HepG2 (cell line): ENCODE results near the gene ATP2A2. TPM values are rescaled to one million over a fixed set of nuclear protein-coding genes. Genes with fewer than 3 reads are reported as not detected.

Experiments used
- ATAC-seq: fragments of 200-7000 bp; cut with Tn5 transposase; 3 replicates; pipeline ENCODE4 v1.9.1; 2020; ENCODE audit warnings: mild to moderate bottlenecking, moderate library complexity
- BruUV-seq: library from RNA; stranded (reverse); fragments of 400-500 nt; replicated peaks from 2 replicates; lab custom pipeline; 2021; lab: Mats Ljungman, UMichigan
- CTCF ChIA-PET: fragments of 300-600 bp; formaldehyde crosslinking; extraction: SDS; loops from one replicate; lab custom pipeline; 2021; ENCODE audit warnings: low total read pairs, inconsistent platforms, low intra/inter-chr PET ratio; lab: Yijun Ruan, JAX
- POLR2A ChIA-PET: fragments of 350-600 bp; sonication (Branson Sonifier 250); formaldehyde crosslinking; loops from one replicate; lab custom pipeline; 2020; ENCODE audit warnings: antibody characterized with exemption, inconsistent platforms; lab: Yijun Ruan, JAX
- DNase-seq: peaks from one replicate; pipeline ENCODE4 v3.0.0-alpha.2; 2015; ENCODE audit warnings: low spot score
- FAIRE-seq: peaks from 3 replicates; lab custom pipeline; 2011; peaks lifted over from hg19 to GRCh38; lab: Jason Lieb, UNC
- H2AFZ ChIP-seq: one replicate; pipeline ENCODE4 v1.6.1; 2011; ENCODE audit warnings: low read length, inconsistent platforms
- H3K27ac ChIP-seq: fragments of 300-600 bp; 3 replicates; pipeline ENCODE4 v1.8.0; 2011; ENCODE audit warnings: mixed run types, mild to moderate bottlenecking, mixed read lengths, low read length, inconsistent platforms; ENCODE audit not compliant: insufficient read depth; ENCODE audit errors: extremely low read length
- H3K27me3 ChIP-seq, 2 experiments: fragments of 200-600 bp in 1 of 2; 2 replicates in 1 of 2; 3 replicates in 1 of 2; pipeline versions ENCODE4 v1.6.0 to v1.8.0; 2011; ENCODE audit warnings: low read length in 2 of 2, mild to moderate bottlenecking in 2 of 2, moderate library complexity in 2 of 2, inconsistent platforms in 1 of 2; ENCODE audit not compliant: insufficient read depth in 2 of 2, control insufficient read depth in 1 of 2
- H3K36me3 ChIP-seq, 2 experiments: fragments of 200-600 bp in 1 of 2; replicated peaks in 1 of 2; 2 replicates in 1 of 2; 3 replicates in 1 of 2; pipeline versions ENCODE4 v1.5.1 to v1.8.0; 2011; ENCODE audit warnings: low read length in 2 of 2, inconsistent platforms in 1 of 2; ENCODE audit not compliant: insufficient read depth in 2 of 2, control insufficient read depth in 1 of 2
- H3K4me1 ChIP-seq: 2 replicates; pipeline ENCODE4 v1.5.1; 2012; ENCODE audit warnings: low read length, inconsistent platforms; ENCODE audit not compliant: insufficient read depth
- H3K4me2 ChIP-seq: 2 replicates; pipeline ENCODE4 v1.6.0; 2011; ENCODE audit warnings: low read depth, low read length, inconsistent platforms
- H3K4me3 ChIP-seq, 3 experiments: fragments of 200-600 bp in 1 of 3; sonication (generic), shearing (Covaris generic) in 1 of 3; replicated peaks in 1 of 3; 2 replicates each; pipeline ENCODE4 v1.5.1; 2011 to 2016; ENCODE audit warnings: low read length in 3 of 3, inconsistent platforms in 2 of 3, low read depth in 2 of 3, mild to moderate bottlenecking in 2 of 3, control low read depth in 1 of 3, mixed read lengths in 1 of 3; ENCODE audit not compliant: insufficient read depth in 1 of 3
- H3K79me2 ChIP-seq: one replicate; pipeline ENCODE4 v1.6.1; 2011; ENCODE audit warnings: low read length, inconsistent platforms; ENCODE audit not compliant: insufficient read depth
- H3K9ac ChIP-seq: 2 replicates; pipeline ENCODE4 v1.6.0; 2011; ENCODE audit warnings: mild to moderate bottlenecking, low read depth, low read length, inconsistent platforms; ENCODE audit not compliant: insufficient read depth
- H3K9me3 ChIP-seq: 2 replicates; pipeline ENCODE4 v1.5.1; 2012; ENCODE audit warnings: mild to moderate bottlenecking, low read length
- H4K20me1 ChIP-seq: 2 replicates; pipeline ENCODE4 v1.6.0; 2011; ENCODE audit warnings: inconsistent platforms, mild to moderate bottlenecking, low read length, moderate library complexity; ENCODE audit not compliant: insufficient read depth
- EEA1 ChIP-seq: sonication (generic); formaldehyde crosslinking; IDR thresholded peaks from 2 replicates; pipeline ENCODE4 v1.5.1; 2020; ENCODE audit warnings: mild to moderate bottlenecking, missing genetic modification reagents, borderline replicate concordance
- FOXP1 ChIP-seq, 2 experiments: fragments of 450-650 bp in 1 of 2; IDR thresholded peaks; 2 replicates each; pipeline ENCODE4 v1.6.1; 2017 to 2018; ENCODE audit warnings: antibody characterized with exemption in 1 of 2
- HOXA3 ChIP-seq: sonication (generic); formaldehyde crosslinking; IDR thresholded peaks from 2 replicates; pipeline ENCODE4 v1.5.0; 2020; ENCODE audit warnings: missing genetic modification reagents
- NFE2L2 ChIP-seq: fragments of 150-350 bp; IDR thresholded peaks from 2 replicates; pipeline ENCODE4 v1.6.1; 2014; ENCODE audit warnings: low read length
- PLSCR1 ChIP-seq: sonication (generic); formaldehyde crosslinking; IDR thresholded peaks from 2 replicates; pipeline ENCODE4 v1.5.0; 2020; ENCODE audit warnings: missing genetic modification reagents, mild to moderate bottlenecking, borderline replicate concordance
- RERE ChIP-seq: IDR thresholded peaks from 2 replicates; pipeline ENCODE4 v1.6.1; 2016; ENCODE audit warnings: low read depth, missing genetic modification reagents, missing compliant biosample characterization
- RFX5 ChIP-seq: IDR thresholded peaks from 2 replicates; pipeline ENCODE4 v1.6.1; 2011; ENCODE audit warnings: low read depth, low read length, improper control_type of control experiment
- SRSF1 ChIP-seq: fragments of 200-400 bp; formaldehyde crosslinking; optimal IDR thresholded peaks from 2 replicates; pipeline ENCODE3; 2017; ENCODE audit warnings: mild to moderate bottlenecking, low read depth, low read length, moderate library complexity
- TAF1 ChIP-seq: sonication (generic); formaldehyde crosslinking; IDR thresholded peaks from 2 replicates; pipeline ENCODE4 v1.4.0; 2020; ENCODE audit warnings: missing genetic modification reagents
- TP53 ChIP-seq: sonication (generic); formaldehyde crosslinking; conservative IDR thresholded peaks from 2 replicates; pipeline ENCODE4 v1.4.0; 2020; ENCODE audit warnings: missing genetic modification reagents
- ZBTB26 ChIP-seq: IDR thresholded peaks from 2 replicates; pipeline ENCODE4 v1.6.1; 2016; ENCODE audit warnings: missing compliant biosample characterization, missing genetic modification reagents, borderline replicate concordance
- ZBTB7A ChIP-seq: sonication (generic); formaldehyde crosslinking; IDR thresholded peaks from 2 replicates; pipeline ENCODE4 v1.8.0; 2022; ENCODE audit warnings: mild to moderate bottlenecking, missing genetic modification reagents
- ZNF563 ChIP-seq: sonication (generic); formaldehyde crosslinking; IDR thresholded peaks from 2 replicates; pipeline ENCODE4 v1.8.0; 2022; ENCODE audit warnings: mild to moderate bottlenecking, moderate library complexity, missing genetic modification reagents
- ZNF781 ChIP-seq: sonication (generic); formaldehyde crosslinking; IDR thresholded peaks from 2 replicates; pipeline ENCODE4 v1.5.1; 2020; ENCODE audit warnings: borderline replicate concordance, mild to moderate bottlenecking, missing genetic modification reagents; ENCODE audit errors: not compliant biosample characterization
- WGBS: methylation state at CpG from one replicate; pipeline ENCODE4 v1.1.6; 2017; ENCODE audit warnings: low lambda C conversion rate; 5-methylcytosine and 5-hydroxymethylcytosine counted together
- in situ Hi-C: cut with HindIII; loops from 2 replicates; pipeline ENCODE4 v1.10.0; 2017; ENCODE audit warnings: low pct_unique_long_range_greater_than_20kb; ENCODE audit not compliant: extremely low pct_ligation_motif_present
- intact Hi-C: fragments of 100-400 bp; cut with micrococcal nuclease; formaldehyde crosslinking; loops from one replicate; pipeline ENCODE4 v1.10.0; 2022; ENCODE audit not compliant: unreplicated experiment
- polyA plus RNA-seq, 8 experiments: library from polyadenylated mRNA; depleted of rRNA in 3 of 8; stranded (reverse) in 7 of 8; unstranded in 1 of 8; fragments of >200 nt; fragmentation: Illumina TruSeq in 4 of 8; extraction: Trizol in 4 of 8; gene quantifications; 2 replicates each; pipeline versions ENCODE4 v1.2.1 to v1.2.3, GENCODE V29; 2011 to 2016; ENCODE audit warnings: low read depth in 4 of 8, missing spikeins in 1 of 8, mixed read lengths in 1 of 8; ENCODE audit not compliant: insufficient read depth in 1 of 8
- total RNA-seq, 5 experiments: library from RNA; depleted of rRNA; stranded (reverse); fragments of >200 nt; fragmentation: Illumina TruSeq; extraction: Trizol; gene quantifications; 2 replicates each; pipeline ENCODE4 v1.2.3, GENCODE V29; 2016; ENCODE audit warnings: low read depth in 1 of 5

Gene ATP2A2
- total and polyA plus RNA-seq, 2 of the 13 experiments (the other 11 are each of a cell fraction or from before 2014, with no cell fraction given), result 35.4 to 85.5 TPM

GRCh38 chr12:110345963-110346362 is 64.9 kb downstream of the ATP2A2 start (continued):
- TF ChIP-seq RERE (CRISPR knock-in tag) (no peak), ZBTB7A (CRISPR knock-in tag) (no peak), TAF1 (CRISPR knock-in tag) (no peak), NFE2L2 (no peak), TP53 (CRISPR knock-in tag) (no peak), ZNF781 (CRISPR knock-in tag) (no peak)
- TF ChIP-seq, all 625 proteins: peak for 3

GRCh38 chr12:110347767-110348166 is 66.7 kb downstream of the ATP2A2 start:
- WGBS, result 98% methylated on average over 7 of the region's 8 CpGs
- POLR2A ChIA-PET, result no interaction called here
- intact Hi-C loops, result no loop called here

More at GRCh38 chr12:110347767-110348166, 66.7 kb downstream of the ATP2A2 start:
- Histone ChIP-seq H2AFZ (no peak overlapping the region), H3K9me3 (no peaks in the 10 kb centered on the region), H3K9ac (no peak overlapping the region), H3K27me3 (no peaks in the 10 kb centered on the region), H3K79me2 (no peaks in the 10 kb centered on the region), H3K4me2 (no peak overlapping the region), H4K20me1 (no peaks in the 10 kb centered on the region), H3K4me3 (no peak overlapping the region), H3K27ac (no peak overlapping the region), H3K36me3 (peaks cover 24 to 70% of the 10 kb centered on the region in 2 experiments), H3K4me1 (peaks cover 33% of the 10 kb centered on the region)
- in situ Hi-C loops, result no loop called here
- TF ChIP-seq SRSF1 (no peak), HOXA3 (no peak), FOXP1 (IDR thresholded peaks at IDR 0.05) (no peak), FOXP1 (CRISPR knock-in tag; IDR thresholded peaks at IDR 0.05) (no peak), EEA1 (CRISPR knock-in tag) (no peak), PLSCR1 (no peak), ZBTB26 (CRISPR knock-in tag) (no peak), RFX5 (no peak), ZNF563 (CRISPR knock-in tag) (no peak)
- FAIRE-seq (no peak), ATAC-seq (no peak), DNase-seq (no peak)
- BruUV-seq, result no TSS peak
- CTCF ChIA-PET, result no interaction called here
